Measurements from ENCODE around the gene SYT6.
A peak's percentile ranks its signal among the peaks of the same experiment; 100 is the strongest.

SYT6 gene

DNA sequence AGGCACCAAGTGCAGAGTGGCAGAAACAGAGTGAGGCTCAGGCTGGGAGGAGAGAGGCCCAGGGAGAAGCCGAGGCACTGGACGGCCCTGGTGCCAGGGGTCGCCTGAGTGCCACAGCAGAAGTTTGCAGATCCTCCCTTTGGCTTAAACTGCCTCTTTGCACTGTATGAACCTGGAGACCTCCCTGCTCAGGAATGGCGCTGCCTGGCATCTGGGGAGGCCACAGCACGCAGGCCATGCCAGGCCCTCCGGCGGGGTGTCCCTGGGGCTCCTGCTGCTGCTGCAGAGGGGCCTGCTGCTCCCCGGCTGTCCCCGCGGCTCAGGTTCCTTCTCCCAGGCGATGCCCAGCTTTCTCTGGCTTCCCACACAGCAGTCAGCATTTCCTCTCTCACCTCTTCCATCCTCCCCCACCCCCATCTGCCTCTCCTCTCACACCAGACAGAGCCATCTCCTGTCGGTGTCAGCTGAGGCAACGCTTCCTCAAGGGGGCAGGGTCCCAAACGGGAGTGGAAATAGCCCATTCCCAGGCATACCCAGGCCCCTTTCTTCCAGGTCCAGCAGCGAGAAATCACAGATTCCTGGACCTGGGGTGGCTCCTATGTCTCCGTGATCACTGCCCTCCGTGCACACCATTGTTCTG, 35.2 kb downstream of the SYT6 start:
- no peak for TF ChIP-seq POLR2A (IDR thresholded peaks at IDR 0.05; ENCODE audit: low read length)
- no peak for DNase-seq

DNA sequence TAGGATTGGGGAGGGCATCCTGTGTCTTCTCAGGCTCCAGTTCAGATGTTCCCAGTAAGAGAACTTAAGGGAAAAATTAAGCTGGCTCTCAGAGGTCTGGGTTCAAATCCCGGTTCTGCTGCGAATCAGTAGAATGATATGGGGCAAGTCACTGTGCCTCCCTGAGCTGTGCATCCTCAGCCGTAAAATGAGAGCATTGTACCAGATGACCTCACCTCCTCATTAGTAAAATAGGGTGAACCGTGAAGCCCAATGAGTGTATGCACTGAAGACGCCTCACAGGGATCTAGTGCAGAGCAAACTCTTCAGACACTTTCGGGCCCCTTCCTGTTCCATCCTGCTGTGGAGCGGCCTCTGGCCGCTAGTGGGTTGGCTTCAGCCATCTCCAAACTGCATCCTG, 36.0 kb downstream of the SYT6 start:
- no peak for TF ChIP-seq GATA1 (IDR thresholded peaks at IDR 0.05; ENCODE audit: low read depth, low read length)
- TF ChIP-seq POLR2A (IDR thresholded peaks at IDR 0.05; ENCODE audit: low read length): no peak
- no peak for DNase-seq

DNA sequence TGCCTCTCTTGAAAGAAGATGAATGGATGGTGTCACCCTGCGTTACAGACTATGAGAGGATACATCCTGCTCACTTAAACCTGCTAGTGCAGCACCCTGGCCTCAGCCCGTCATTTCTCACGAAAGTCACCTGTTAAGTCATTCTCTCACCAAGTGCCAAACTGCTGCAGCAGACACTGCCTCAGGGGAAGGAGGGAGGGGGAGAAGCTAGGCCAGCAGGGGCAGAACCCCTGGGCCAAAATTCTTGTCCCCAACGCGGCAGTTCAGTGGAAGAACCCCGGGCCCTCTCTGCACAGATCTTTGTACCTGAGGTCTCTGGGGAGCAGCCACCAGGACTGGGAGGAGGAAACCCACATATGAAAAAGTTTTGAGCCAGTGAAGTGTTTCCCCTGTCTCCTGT, 37.6 kb downstream of the SYT6 start:
- DNase-seq: no peak
- TF ChIP-seq GATA1 (IDR thresholded peaks at IDR 0.05; ENCODE audit: low read depth, low read length) (no peak), POLR2A (IDR thresholded peaks at IDR 0.05; ENCODE audit: low read length) (no peak)

DNA sequence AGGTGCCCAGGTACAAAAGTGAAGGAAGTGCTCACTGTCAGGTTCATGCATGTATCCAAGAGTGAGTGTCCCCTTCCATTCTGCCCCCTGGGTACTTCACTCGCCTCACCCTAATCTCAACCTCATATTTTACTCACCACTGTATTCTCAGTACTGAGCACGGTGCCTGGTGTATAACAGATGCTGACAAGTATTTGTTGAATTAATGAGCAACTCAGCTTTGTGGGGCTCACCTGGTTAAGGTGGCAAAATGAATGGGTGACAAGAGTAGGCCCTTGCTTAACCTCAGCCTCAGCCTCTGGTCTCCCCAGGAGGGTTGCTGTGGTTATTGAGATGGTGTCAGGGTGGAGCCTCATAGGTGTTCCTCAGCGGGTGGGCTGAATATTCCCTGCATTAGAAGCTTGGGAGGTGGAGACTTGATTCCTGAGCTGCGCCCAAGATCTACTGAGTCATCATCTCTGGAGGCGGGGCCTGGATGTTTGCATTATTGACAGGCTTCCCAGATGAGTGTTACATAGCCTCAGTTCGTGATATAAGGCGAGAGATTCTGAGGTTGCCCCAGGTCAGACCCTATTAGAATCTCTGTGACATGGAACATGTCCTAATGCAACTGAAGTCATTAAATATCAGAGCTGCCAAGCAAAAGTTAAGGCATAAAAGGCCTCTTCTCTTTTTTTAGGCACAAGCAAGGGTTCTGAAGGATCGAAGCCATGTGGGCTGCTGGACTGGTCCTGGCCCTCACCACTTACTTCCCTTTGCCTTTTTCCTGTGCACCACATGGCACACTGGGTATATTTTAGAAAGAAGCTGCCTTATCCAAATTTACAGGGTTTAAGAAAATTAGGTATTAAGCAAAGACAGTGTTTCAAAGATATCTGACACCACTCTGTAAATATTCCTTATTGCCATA, 39.2 kb downstream of the SYT6 start:
- DNase-seq: peak in 1 of 2 experiments; percentile 35
- TF ChIP-seq GATA1 (IDR thresholded peaks at IDR 0.05; ENCODE audit: low read depth, low read length) (no peak), POLR2A (IDR thresholded peaks at IDR 0.05; ENCODE audit: low read length) (no peak)

DNA sequence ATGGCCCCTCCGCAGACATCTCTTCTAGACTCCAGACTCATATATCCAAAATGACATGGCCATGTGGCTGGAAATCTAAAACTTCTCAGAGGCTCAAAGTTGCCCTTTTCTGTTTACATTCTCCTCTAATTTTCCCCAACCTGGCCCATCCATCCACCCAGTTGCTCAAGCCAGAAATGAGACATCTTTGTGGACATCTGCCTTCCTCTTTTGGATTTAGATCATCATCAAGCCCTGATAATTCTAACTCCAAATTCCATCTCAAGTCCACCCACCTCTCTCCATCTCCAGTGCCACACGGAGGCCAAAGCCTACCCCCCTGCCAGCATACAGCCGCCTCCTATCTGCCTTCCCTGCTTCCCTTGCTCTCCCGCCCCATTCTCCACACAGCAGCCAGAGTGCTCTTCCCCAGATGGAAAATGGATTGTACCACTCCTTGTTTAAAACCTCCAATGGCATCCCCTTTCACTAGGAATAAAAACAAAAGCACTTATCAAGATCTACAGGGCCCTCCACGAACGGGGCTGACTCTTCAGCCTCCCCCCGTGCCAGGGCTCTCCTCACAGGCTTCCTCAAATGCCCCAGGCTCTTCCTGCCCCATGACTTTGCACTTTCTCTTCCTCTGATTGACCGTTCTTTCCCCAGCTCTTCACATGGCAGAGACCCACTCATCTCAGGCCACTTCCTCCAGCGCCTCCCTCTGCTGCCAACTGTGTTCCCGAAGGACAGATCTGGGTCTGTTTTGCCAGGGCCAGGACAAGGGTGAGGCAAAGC, 40.1 kb downstream of the SYT6 start:
- TF ChIP-seq GATA1 (IDR thresholded peaks at IDR 0.05; ENCODE audit: low read depth, low read length) (no peak), POLR2A (IDR thresholded peaks at IDR 0.05; ENCODE audit: low read length) (no peak)
- peak in 1 of 2 experiments; percentile 21 for DNase-seq

DNA sequence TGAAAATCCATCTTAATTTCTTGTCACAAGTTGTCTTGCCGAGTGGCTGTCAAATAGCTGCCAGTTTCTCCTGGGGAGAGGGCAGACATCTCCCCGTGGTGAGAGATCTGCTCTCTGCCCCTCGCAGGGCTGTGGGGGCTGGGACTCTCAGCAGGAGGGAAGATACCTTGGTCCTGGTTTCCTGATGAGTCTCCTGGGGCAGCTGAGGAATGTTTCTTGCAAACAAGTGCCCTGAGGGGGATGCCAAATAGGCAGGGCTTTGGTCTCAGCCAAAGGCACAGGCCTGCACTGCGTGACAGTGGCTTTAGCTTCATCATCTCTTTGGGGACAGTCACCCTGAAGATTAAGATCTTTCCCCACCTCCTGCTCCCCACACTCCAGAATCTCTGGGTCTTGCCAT, 40.9 kb downstream of the SYT6 start:
- TF ChIP-seq GATA1 (IDR thresholded peaks at IDR 0.05; ENCODE audit: low read depth, low read length): no peak
- TF ChIP-seq POLR2A (IDR thresholded peaks at IDR 0.05; ENCODE audit: low read length): no peak

DNA sequence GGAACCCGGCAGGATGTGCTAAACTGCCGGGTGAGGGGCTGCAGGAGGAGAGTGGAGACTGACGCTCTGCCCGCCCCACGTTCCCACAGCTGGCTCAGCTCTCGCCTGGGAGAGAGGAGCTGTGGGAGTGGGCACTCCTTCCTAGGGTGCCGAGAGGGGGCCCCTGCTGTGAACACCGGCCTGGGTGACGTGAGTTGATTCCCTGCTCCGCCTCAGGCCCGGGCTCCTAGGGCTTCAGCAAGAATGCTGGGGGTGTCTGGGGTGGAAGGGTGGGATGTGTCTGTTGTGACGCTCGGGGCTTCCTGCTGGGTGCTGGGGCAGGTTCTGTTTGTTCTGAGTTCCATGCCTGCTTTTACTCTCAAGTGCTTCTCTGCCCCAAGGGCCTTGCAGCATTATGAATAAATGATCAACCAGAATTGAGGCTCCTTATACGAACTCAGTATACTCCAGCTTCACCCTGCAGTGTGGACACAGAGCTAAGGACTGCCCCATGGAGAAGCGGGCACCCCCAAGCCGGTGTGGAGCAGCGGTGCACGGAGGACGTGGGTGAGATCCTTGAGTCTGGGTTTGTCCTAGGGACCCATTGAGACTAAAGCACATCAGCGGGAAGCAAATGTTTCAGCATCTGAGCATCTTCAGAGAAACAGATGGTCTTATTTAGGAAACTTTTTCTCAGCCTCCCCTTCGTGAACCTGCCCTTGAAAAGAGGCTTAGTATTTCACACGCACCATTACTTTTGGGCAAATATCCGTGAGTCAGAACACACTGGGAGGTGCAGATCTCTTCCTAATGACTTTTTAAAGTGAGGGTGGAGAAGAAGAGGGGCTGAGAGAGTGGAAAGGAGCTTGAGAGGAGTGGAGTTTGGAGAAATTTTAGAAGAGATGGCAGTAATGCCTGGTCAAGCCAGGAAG, 41.7 kb downstream of the SYT6 start:
- no peak for DNase-seq
- TF ChIP-seq POLR2A (IDR thresholded peaks at IDR 0.05; ENCODE audit: low read length) (no peak), GATA1 (IDR thresholded peaks at IDR 0.05; ENCODE audit: low read depth, low read length) (no peak)

More for the DNA sequence above, 40.9 kb downstream of the SYT6 start:
- no peak for DNase-seq

DNA sequence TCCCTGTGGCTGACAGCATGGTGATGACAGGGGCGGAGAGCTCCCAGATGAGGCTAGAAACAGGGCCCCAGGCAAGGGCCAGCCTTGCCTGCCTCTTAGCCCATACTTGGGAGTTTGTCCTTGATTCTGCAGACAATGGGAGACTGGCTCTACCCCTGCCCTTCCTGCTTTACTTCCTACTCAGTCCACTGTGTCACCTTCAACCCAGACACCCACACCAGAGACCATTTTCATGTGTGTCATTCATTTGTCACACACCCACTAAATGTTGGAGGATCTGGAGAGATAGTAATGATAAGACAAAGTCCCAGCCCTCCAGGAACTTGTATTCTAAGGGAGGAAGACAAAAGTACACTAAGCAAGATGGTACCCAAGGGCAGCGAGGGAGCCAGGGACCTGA, 43.7 kb downstream of the SYT6 start:
- TF ChIP-seq POLR2A (IDR thresholded peaks at IDR 0.05; ENCODE audit: low read length) (no peak), GATA1 (IDR thresholded peaks at IDR 0.05; ENCODE audit: low read depth, low read length) (no peak)
- no peak for DNase-seq

DNA sequence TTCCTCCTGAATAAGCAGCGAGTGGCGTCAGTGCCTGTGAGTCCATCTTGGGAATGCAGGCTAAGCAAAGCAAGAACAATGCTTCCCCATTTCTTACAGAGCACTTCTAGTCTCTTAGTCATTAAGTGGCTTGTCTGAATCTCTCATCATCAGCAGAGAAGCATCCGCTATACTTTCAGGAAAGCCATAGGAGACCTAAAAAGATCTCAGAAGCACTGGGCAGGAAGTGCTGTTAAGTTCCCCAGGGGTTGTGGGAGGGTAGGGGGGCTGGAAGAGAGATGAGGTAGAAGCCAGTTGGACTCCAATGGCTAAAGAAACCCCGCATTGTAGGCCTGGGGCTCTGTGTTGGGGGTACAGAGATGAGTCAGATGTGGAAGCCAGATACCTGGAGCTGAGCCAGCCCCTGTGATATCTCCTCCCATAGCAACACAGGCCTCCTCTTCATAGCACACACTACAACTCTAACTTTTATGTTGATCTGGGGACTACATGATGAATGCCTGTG, 44.9 kb downstream of the SYT6 start:
- TF ChIP-seq POLR2A (IDR thresholded peaks at IDR 0.05; ENCODE audit: low read length) (no peak), GATA1 (IDR thresholded peaks at IDR 0.05; ENCODE audit: low read depth, low read length) (no peak)
- peak; percentile 30 to 57 for DNase-seq

DNA sequence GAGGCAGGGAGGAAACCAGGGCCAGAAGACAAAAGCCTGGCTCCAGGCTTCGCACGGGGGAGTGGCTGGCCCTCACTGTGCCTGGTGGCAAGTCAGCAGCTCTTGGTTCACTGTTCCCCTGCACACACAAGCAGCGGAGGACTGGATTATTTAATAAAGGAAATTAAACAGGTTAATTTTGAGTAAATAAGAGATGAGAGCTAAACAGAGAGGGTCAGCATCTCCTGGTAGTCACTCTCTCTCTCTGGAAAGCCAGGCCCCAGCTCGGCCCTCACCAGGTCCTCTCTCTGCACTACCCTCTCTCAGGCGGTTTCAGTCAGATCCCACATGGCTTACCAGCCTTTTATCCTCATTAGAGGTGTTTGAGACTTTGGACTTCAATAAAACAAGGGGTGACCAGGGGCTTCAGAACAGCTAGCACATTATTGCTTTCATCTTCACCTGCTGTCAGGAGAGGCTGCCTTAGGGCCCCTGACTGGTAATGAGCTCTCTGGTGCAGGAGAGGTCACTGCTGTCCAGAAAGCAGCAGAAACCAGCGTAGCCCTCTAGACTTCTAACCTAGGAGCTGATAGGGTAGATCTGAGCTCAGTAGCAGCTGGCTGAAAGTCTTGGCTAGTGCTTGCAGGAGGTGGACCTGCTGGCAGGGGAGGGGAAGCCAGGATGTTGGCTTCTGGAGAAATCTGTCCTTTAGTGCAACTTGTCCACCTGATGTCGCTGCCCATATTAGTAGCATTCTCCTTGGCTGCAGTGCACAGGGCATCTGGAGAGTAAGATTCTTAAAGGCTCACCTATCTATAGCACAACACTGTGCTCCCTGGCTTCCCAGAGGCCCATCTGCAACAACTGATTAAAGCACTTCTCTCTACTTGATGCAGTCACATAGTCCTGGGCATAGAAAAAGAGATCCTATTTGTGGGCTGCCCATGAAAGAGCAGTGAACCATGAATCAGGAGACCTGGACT, 45.9 kb downstream of the SYT6 start:
- peak; percentile 43 to 51 for DNase-seq
- TF ChIP-seq POLR2A (IDR thresholded peaks at IDR 0.05; ENCODE audit: low read length) (no peak), GATA1 (IDR thresholded peaks at IDR 0.05; ENCODE audit: low read depth, low read length) (no peak)

DNA sequence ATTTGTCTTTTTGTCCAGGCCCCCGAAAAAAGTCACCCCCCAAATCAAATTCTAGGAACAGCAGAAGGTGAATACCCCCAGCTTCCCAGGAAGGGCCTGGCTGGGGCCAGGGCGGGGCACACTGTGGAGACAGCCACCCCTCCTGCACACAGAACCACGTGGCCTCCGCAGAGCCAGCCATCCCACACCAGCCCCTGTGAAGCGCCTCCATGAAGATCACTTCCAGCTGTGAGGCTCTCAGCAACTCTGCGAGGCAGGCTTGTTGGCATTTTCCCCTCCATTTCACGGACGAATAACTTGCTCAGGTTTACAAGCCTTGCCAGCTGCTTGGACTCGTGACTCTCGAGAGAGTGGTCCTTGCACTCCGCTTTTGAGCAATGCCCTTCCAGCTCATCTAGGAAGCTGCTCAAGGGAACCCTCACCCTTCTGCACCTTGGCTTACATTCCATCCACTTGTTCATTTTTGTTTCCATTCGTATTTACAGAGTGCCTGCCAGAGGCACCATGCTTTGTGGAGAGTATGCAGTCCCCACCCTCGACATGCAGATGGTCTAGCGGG, 48.2 kb downstream of the SYT6 start:
- TF ChIP-seq GATA1 (IDR thresholded peaks at IDR 0.05; ENCODE audit: low read depth, low read length) (no peak), POLR2A (IDR thresholded peaks at IDR 0.05; ENCODE audit: low read length) (no peak)
- no peak for DNase-seq

DNA sequence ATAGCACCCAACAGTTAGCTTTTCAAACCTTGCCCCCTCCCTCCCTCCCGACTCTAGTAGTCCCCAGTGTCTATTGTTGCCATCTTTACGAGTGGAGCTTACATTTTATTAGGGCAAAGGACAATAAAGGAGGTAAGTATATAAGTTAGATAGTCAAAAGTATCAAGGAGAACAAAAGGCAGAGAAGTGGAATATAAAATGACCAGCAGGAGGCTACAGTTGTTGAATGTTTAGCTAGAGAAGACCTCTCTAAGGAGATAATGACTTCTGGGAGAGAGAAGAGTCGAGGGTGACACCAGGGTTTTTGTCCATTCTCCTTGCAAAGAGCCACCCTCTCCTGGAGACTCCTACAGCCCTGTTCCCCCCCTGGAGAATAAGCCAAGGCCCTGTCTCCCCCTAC, 48.7 kb downstream of the SYT6 start:
- DNase-seq: no peak
- TF ChIP-seq POLR2A (IDR thresholded peaks at IDR 0.05; ENCODE audit: low read length): no peak
- no peak for TF ChIP-seq GATA1 (IDR thresholded peaks at IDR 0.05; ENCODE audit: low read depth, low read length)

Data from erythroblast (primary cell).